Fibroblast of skin of back (primary cell): ENCODE measurements around the gene MAD1L1.
"Not testable (repeated sequence)": the region's sequence is repeated elsewhere in the genome, so short reads cannot be mapped to it uniquely, and the experiment has no call there.

Source experiments
- DNase-seq: peaks from one replicate; pipeline ENCODE4 v3.0.0-alpha.2; 2013

MAD1L1 gene

GRCh38 chr7:1890289-1891235 lies 342.2 kb downstream of the MAD1L1 start:
- DNase-seq, result no peak

- DNase-seq, result peak; percentile 49
Measured at GRCh38 chr7:1889556-1890181, 343.1 kb downstream of the MAD1L1 start.

GRCh38 chr7:1889091-1889490 lies 343.7 kb downstream of the MAD1L1 start:
- no peak for DNase-seq

- DNase-seq, result no peak
Measured at GRCh38 chr7:1888425-1888824, 344.3 kb downstream of the MAD1L1 start.

- DNase-seq, result no peak
Measured at GRCh38 chr7:1887251-1887650, 345.5 kb downstream of the MAD1L1 start.

- DNase-seq, result no peak
Measured at GRCh38 chr7:1886361-1887064, 346.2 kb downstream of the MAD1L1 start.

GRCh38 chr7:1885465-1886226 lies 347.1 kb downstream of the MAD1L1 start:
- no peak for DNase-seq

- peak; percentile 44 for DNase-seq
Measured at GRCh38 chr7:1884583-1885350, 348.0 kb downstream of the MAD1L1 start.

- no peak for DNase-seq
Measured at GRCh38 chr7:1883834-1884582, 348.7 kb downstream of the MAD1L1 start.

GRCh38 chr7:1883031-1883761 lies 349.5 kb downstream of the MAD1L1 start:
- peak; percentile 97 for DNase-seq

GRCh38 chr7:1882451-1882850 lies 350.3 kb downstream of the MAD1L1 start:
- DNase-seq, result no peak

GRCh38 chr7:1881946-1882345 lies 350.8 kb downstream of the MAD1L1 start:
- DNase-seq, result no peak

GRCh38 chr7:1876641-1877040 lies 356.1 kb downstream of the MAD1L1 start:
- DNase-seq, result not testable (repeated sequence)

- peak; percentile 40 for DNase-seq
Measured at GRCh38 chr7:1875392-1876199, 357.1 kb downstream of the MAD1L1 start.

GRCh38 chr7:1874590-1875391 lies 358.0 kb downstream of the MAD1L1 start:
- DNase-seq, result not testable (repeated sequence)

GRCh38 chr7:1873857-1874589 lies 358.7 kb downstream of the MAD1L1 start:
- no peak for DNase-seq

GRCh38 chr7:1873421-1873820 lies 359.3 kb downstream of the MAD1L1 start:
- DNase-seq, result no peak

GRCh38 chr7:1873070-1873405 lies 359.7 kb downstream of the MAD1L1 start:
- DNase-seq, result no peak
